H1 (cell line): ENCODE measurements around the gene GPNMB. TPM values are rescaled to one million over a fixed set of nuclear protein-coding genes. Genes with fewer than 3 reads are reported as not detected.

Source experiments
- CTCF ChIA-PET: fragments of 300-600 bp; sonication (Branson Sonifier 250); formaldehyde crosslinking; loops from one replicate; lab custom pipeline; 2021; ENCODE audit not compliant: partially characterized antibody; lab: Charles Lee
- POLR2A ChIA-PET: fragments of 300-600 bp; sonication (Branson Sonifier 250); formaldehyde crosslinking; loops from one replicate; lab custom pipeline; 2021; ENCODE audit warnings: inconsistent platforms; ENCODE audit not compliant: partially characterized antibody; lab: Charles Lee
- DNase-seq, 2 experiments: peaks; one replicate each; pipeline versions ENCODE4 v3.0.0 to v3.0.0-alpha.2; 2010 to 2022; ENCODE audit warnings: low spot score in 2 of 2, low read depth in 1 of 2, mixed read lengths in 1 of 2
- FAIRE-seq: peaks from 2 replicates; lab custom pipeline; 2011; peaks lifted over from hg19 to GRCh38; lab: Jason Lieb, UNC
- H2AFZ ChIP-seq: 2 replicates; pipeline ENCODE4 v1.8.1; 2012; ENCODE audit warnings: low read length, inconsistent platforms
- H2AK5ac ChIP-seq: 2 replicates; pipeline ENCODE4 v1.6.1; 2013; ENCODE audit warnings: low read depth, low read length
- H2BK120ac ChIP-seq: replicated peaks from 2 replicates; pipeline ENCODE3; 2013; ENCODE audit warnings: low read depth, low read length, inconsistent platforms
- H2BK12ac ChIP-seq: 2 replicates; pipeline ENCODE4 v1.6.1; 2013; ENCODE audit warnings: low read depth, low read length
- H2BK15ac ChIP-seq: 2 replicates; pipeline ENCODE4 v1.6.1; 2013; ENCODE audit warnings: low read length
- H2BK20ac ChIP-seq: 2 replicates; pipeline ENCODE4 v1.6.1; 2013; ENCODE audit warnings: low read length
- H2BK5ac ChIP-seq: 2 replicates; pipeline ENCODE4 v1.6.1; 2013; ENCODE audit warnings: low read depth, low read length
- H3K14ac ChIP-seq: 2 replicates; pipeline ENCODE4 v1.6.1; 2013; ENCODE audit warnings: inconsistent platforms; ENCODE audit not compliant: insufficient read length
- H3K18ac ChIP-seq: 2 replicates; pipeline ENCODE4 v1.6.1; 2013; ENCODE audit warnings: low read length; ENCODE audit errors: extremely low read depth
- H3K23ac ChIP-seq: 2 replicates; pipeline ENCODE4 v1.6.1; 2013; ENCODE audit warnings: inconsistent platforms; ENCODE audit not compliant: insufficient read length
- H3K23me2 ChIP-seq: 2 replicates; pipeline ENCODE4 v1.6.1; 2013; ENCODE audit warnings: low read depth, low read length
- H3K27ac ChIP-seq: 2 replicates; pipeline ENCODE4 v1.6.1; 2011; ENCODE audit warnings: low read depth, low read length, inconsistent platforms
- H3K27me3 ChIP-seq, 4 experiments: replicated peaks in 1 of 4; 1 replicate in 1 of 4; 2 replicates in 3 of 4; pipeline versions ENCODE4 v1.6.1 to v1.8.1; 2011 to 2013; ENCODE audit warnings: low read length in 3 of 4, mild to moderate bottlenecking in 3 of 4, inconsistent platforms in 2 of 4, mixed read lengths in 2 of 4, moderate library complexity in 1 of 4; ENCODE audit not compliant: control insufficient read depth in 3 of 4, insufficient read depth in 3 of 4; ENCODE audit errors: extremely low read depth in 1 of 4
- H3K36me3 ChIP-seq, 4 experiments: 2 replicates each; pipeline versions ENCODE4 v1.6.1 to v1.8.1; 2011 to 2013; ENCODE audit warnings: mild to moderate bottlenecking in 4 of 4, low read length in 3 of 4, moderate library complexity in 2 of 4, control low read depth in 1 of 4, inconsistent platforms in 1 of 4; ENCODE audit not compliant: insufficient read depth in 4 of 4, control insufficient read depth in 2 of 4
- H3K4ac ChIP-seq: replicated peaks from 2 replicates; pipeline ENCODE3; 2013; ENCODE audit warnings: low read length, low read depth, mixed read lengths, inconsistent platforms; ENCODE audit not compliant: insufficient read length
- H3K4me1 ChIP-seq, 4 experiments: replicated peaks in 1 of 4; 1 replicate in 1 of 4; 2 replicates in 3 of 4; pipeline versions ENCODE4 v1.6.1 to v1.8.1; 2011 to 2013; ENCODE audit warnings: low read length in 3 of 4, inconsistent platforms in 2 of 4, mixed read lengths in 1 of 4; ENCODE audit not compliant: insufficient read depth in 4 of 4, control insufficient read depth in 3 of 4
- H3K4me2 ChIP-seq, 2 experiments: 2 replicates each; pipeline versions ENCODE4 v1.6.1 to v1.8.1; 2011 to 2013; ENCODE audit warnings: low read depth in 2 of 2, low read length in 2 of 2, control low read depth in 1 of 2, inconsistent platforms in 1 of 2, mild to moderate bottlenecking in 1 of 2; ENCODE audit not compliant: insufficient read depth in 1 of 2
- H3K4me3 ChIP-seq, 4 experiments: fragments of 200-600, 300-600 bp in 1 of 4; sonication (generic), shearing (Covaris generic), sonication (Bioruptor Twin) in 1 of 4; 2 replicates each; pipeline versions ENCODE4 v1.5.1 to v1.8.1; 2011 to 2016; ENCODE audit warnings: low read length in 4 of 4, low read depth in 3 of 4, control low read depth in 2 of 4, inconsistent platforms in 2 of 4, mild to moderate bottlenecking in 2 of 4, mixed read lengths in 1 of 4, moderate library complexity in 1 of 4; ENCODE audit not compliant: insufficient read depth in 2 of 4; ENCODE audit errors: extremely low read depth in 1 of 4
- H3K56ac ChIP-seq: replicated peaks from 2 replicates; pipeline ENCODE3; 2013; ENCODE audit warnings: low read depth, mild to moderate bottlenecking, mixed read lengths, low read length, inconsistent platforms; ENCODE audit not compliant: insufficient read length
- H3K79me1 ChIP-seq: 2 replicates; pipeline ENCODE4 v1.6.1; 2013; ENCODE audit warnings: low read depth, low read length, control low read depth
- H3K79me2 ChIP-seq, 2 experiments: 2 replicates each; pipeline versions ENCODE4 v1.6.1 to v1.8.1; 2012 to 2013; ENCODE audit warnings: low read length in 2 of 2, mild to moderate bottlenecking in 2 of 2, inconsistent platforms in 1 of 2; ENCODE audit not compliant: insufficient read depth in 2 of 2, control insufficient read depth in 1 of 2
- H3K9ac ChIP-seq, 4 experiments: replicated peaks in 1 of 4; 1 replicate in 1 of 4; 2 replicates in 3 of 4; pipeline versions ENCODE4 v1.6.1 to v1.8.1; 2011 to 2013; ENCODE audit warnings: low read depth in 3 of 4, low read length in 3 of 4, control low read depth in 2 of 4, mild to moderate bottlenecking in 2 of 4, moderate library complexity in 2 of 4, inconsistent platforms in 1 of 4; ENCODE audit errors: extremely low read depth in 1 of 4
- H3K9me3 ChIP-seq, 2 experiments: 2 replicates each; pipeline versions ENCODE4 v1.6.1 to v1.8.1; 2012 to 2013; ENCODE audit warnings: mild to moderate bottlenecking in 2 of 2, moderate library complexity in 2 of 2, control low read depth in 1 of 2, inconsistent platforms in 1 of 2, low read depth in 1 of 2, low read length in 1 of 2, mixed read lengths in 1 of 2; ENCODE audit not compliant: insufficient read depth in 2 of 2
- H4K20me1 ChIP-seq, 2 experiments: replicated peaks in 1 of 2; 2 replicates each; pipeline versions ENCODE3 to v1.8.1; 2011 to 2013; ENCODE audit warnings: inconsistent platforms in 2 of 2, low read length in 2 of 2, mild to moderate bottlenecking in 1 of 2; ENCODE audit not compliant: insufficient read depth in 2 of 2, control insufficient read depth in 1 of 2
- H4K5ac ChIP-seq: 2 replicates; pipeline ENCODE4 v1.6.1; 2013; ENCODE audit warnings: low read length, low read depth, mixed read lengths, inconsistent platforms; ENCODE audit not compliant: insufficient read length
- H4K8ac ChIP-seq: 2 replicates; pipeline ENCODE4 v1.8.0; 2013; ENCODE audit warnings: mild to moderate bottlenecking, moderate library complexity, low read length, inconsistent platforms; ENCODE audit not compliant: insufficient read depth; ENCODE audit errors: extremely low read depth
- H4K91ac ChIP-seq: replicated peaks from 2 replicates; pipeline ENCODE3; 2013; ENCODE audit warnings: low read length, mixed read lengths, inconsistent platforms; ENCODE audit not compliant: insufficient read length
- POLR2AphosphoS5 ChIP-seq: IDR thresholded peaks from 2 replicates; pipeline ENCODE4 v1.6.1; 2011; ENCODE audit warnings: low read depth, low read length
- POU5F1 ChIP-seq: IDR thresholded peaks from 2 replicates; pipeline ENCODE4 v1.6.1; 2011; ENCODE audit warnings: low read depth, mild to moderate bottlenecking, low read length, moderate library complexity
- RBBP5 ChIP-seq: IDR thresholded peaks from 2 replicates; pipeline ENCODE4 v1.7.1; 2012; ENCODE audit warnings: low read depth, mild to moderate bottlenecking, inconsistent platforms, low read length, moderate library complexity, borderline replicate concordance
- SAP30 ChIP-seq: fragments of 300-600 bp; sonication (generic); IDR thresholded peaks from 2 replicates; pipeline ENCODE4 v1.7.1; 2012; ENCODE audit warnings: low read length, moderate library complexity, mild to moderate bottlenecking, inconsistent platforms; ENCODE audit not compliant: insufficient read depth, insufficient replicate concordance
- WGBS, 2 experiments: shearing (Covaris generic) in 1 of 2; methylation state at CpG; one replicate each; pipeline versions ENCODE4 v1.1.6 to v1.1.7; 2013 to 2015; ENCODE audit warnings: low lambda C conversion rate in 2 of 2, mixed read lengths in 2 of 2, inconsistent platforms in 1 of 2, low coverage in 1 of 2, missing lambda C conversion rate in 1 of 2; ENCODE audit not compliant: insufficient replicate concordance in 2 of 2, insufficient coverage in 1 of 2, insufficient read length in 1 of 2; ENCODE audit errors: extremely low coverage in 1 of 2, missing lambda C conversion rate in 1 of 2; 5-methylcytosine and 5-hydroxymethylcytosine counted together
- polyA plus RNA-seq, 7 experiments: library from polyadenylated mRNA; depleted of rRNA in 3 of 7; stranded (reverse) in 5 of 7; unstranded in 2 of 7; fragments of >200 nt in 5 of 7; fragments of 200-250 nt in 2 of 7; gene quantifications; 1 replicate in 5 of 7; 2 replicates in 1 of 7; 4 replicates in 1 of 7; pipeline versions ENCODE4 v1.2.1 to v1.2.3, GENCODE V29; 2011 to 2013; ENCODE audit warnings: missing spikeins in 2 of 7, mixed read lengths in 2 of 7
- total RNA-seq: library from RNA; stranded (reverse); fragmentation: NEBNext Ultra II Directional; extraction: Animal tissue kit (Norgen Biotek cat#: 25700); gene quantifications from 2 replicates; pipeline ENCODE4 v1.2.1, GENCODE V29; 2021

The GPNMB gene
- total and polyA plus RNA-seq, 2 of the 8 experiments (the other 6 are each of a cell fraction or from before 2014, with no cell fraction given): 1.1 to 1.4 TPM

- FAIRE-seq (no peak), DNase-seq (no peak)
- ChIA-PET POLR2A (interaction anchor here (1.6 kb wide), 1 partner anchor 11 kb away, joined by 3 read pairs; no protein-coding TSS in a partner anchor), CTCF (interaction anchor here (1.4 to 17.4 kb wide), 3 partner anchors 14 to 59 kb away, joined by 3 to 241 read pairs (median 3); no protein-coding TSS in a partner anchor)
- no peaks in the 10 kb centered on the region for H3K9me3 ChIP-seq
- H2AFZ ChIP-seq: no peak overlapping the region
- no peak overlapping the region for H2BK120ac ChIP-seq
- no peak overlapping the region for H3K4me3 ChIP-seq
- H3K79me2 ChIP-seq: no peaks in the 10 kb centered on the region
- no peaks in the 10 kb centered on the region for H3K23me2 ChIP-seq
- H2AK5ac ChIP-seq: no peak overlapping the region
- no peak overlapping the region for H2BK5ac ChIP-seq
- no peaks in the 10 kb centered on the region for H3K79me1 ChIP-seq
- no peaks in the 10 kb centered on the region for H3K27me3 ChIP-seq
- no peak for TF ChIP-seq POLR2AphosphoS5
- no peak for TF ChIP-seq RBBP5
- TF ChIP-seq SAP30: no peak
- no peak for TF ChIP-seq POU5F1
- H4K20me1 ChIP-seq: no peaks in the 10 kb centered on the region
- H3K9ac ChIP-seq: no peak overlapping the region
- no peak overlapping the region for H4K8ac ChIP-seq
- H3K23ac ChIP-seq: no peak overlapping the region
- no peaks in the 10 kb centered on the region for H3K4me1 ChIP-seq
- H3K56ac ChIP-seq: no peak overlapping the region
- no peak overlapping the region for H2BK15ac ChIP-seq
- H3K4me2 ChIP-seq: no peak overlapping the region
- H2BK20ac ChIP-seq: no peak overlapping the region
- H3K14ac ChIP-seq: no peak overlapping the region
- WGBS, 2 experiments: 92% methylated on average over 10 of the region's 10 CpGs; no CpG with 5 or more reads in 1 of the 2 experiments
- H4K5ac ChIP-seq: no peak overlapping the region
- no peaks in the 10 kb centered on the region for H3K36me3 ChIP-seq
- H3K27ac ChIP-seq: no peak overlapping the region
- no peak overlapping the region for H4K91ac ChIP-seq
- no peak overlapping the region for H3K18ac ChIP-seq
- H2BK12ac ChIP-seq: no peak overlapping the region
- H3K4ac ChIP-seq: no peak overlapping the region
These were observed 13.8 kb downstream of the GPNMB start for GRCh38 chr7:23260371-23260770.
